GM06990 (cell line): ENCODE data around the gene HAUS7.

Source experiments
- DNase-seq: peaks from one replicate; pipeline ENCODE4 v3.0.0-alpha.2; 2011; ENCODE audit not compliant: insufficient read length; ENCODE audit errors: extremely low read depth
- H3K27me3 ChIP-seq: replicated peaks from 2 replicates; pipeline ENCODE4 v1.6.0; 2011; ENCODE audit warnings: low read length; ENCODE audit not compliant: control insufficient read depth, insufficient read depth
- H3K36me3 ChIP-seq: 2 replicates; pipeline ENCODE4 v1.5.1; 2011; ENCODE audit warnings: low read length; ENCODE audit not compliant: control insufficient read depth, insufficient read depth
- H3K4me3 ChIP-seq: replicated peaks from 2 replicates; pipeline ENCODE4 v1.5.1; 2011; ENCODE audit warnings: low read depth, mild to moderate bottlenecking, control low read depth, low read length
- CTCF ChIP-seq: IDR thresholded peaks from 2 replicates; pipeline ENCODE4 v1.5.1; 2011; ENCODE audit warnings: low read length, control low read depth, mild to moderate bottlenecking, inconsistent platforms; ENCODE audit not compliant: insufficient read depth, poor library complexity, severe bottlenecking

Gene HAUS7

GRCh38 chrX:153447581-153447960 lies 22.8 kb downstream of the HAUS7 start:
- TF ChIP-seq CTCF: no peak
- DNase-seq: no peak
- no peaks in the 10 kb centered on the region for H3K36me3 ChIP-seq
- H3K27me3 ChIP-seq: no peaks in the 10 kb centered on the region
- H3K4me3 ChIP-seq: no peak overlapping the region

- DNase-seq: no peak
- Histone ChIP-seq H3K4me3 (no peak overlapping the region), H3K36me3 (no peaks in the 10 kb centered on the region), H3K27me3 (no peaks in the 10 kb centered on the region)
- TF ChIP-seq CTCF: no peak
Observed at GRCh38 chrX:153446950-153447580, 23.3 kb downstream of the HAUS7 start.

GRCh38 chrX:153446636-153446936 lies 23.8 kb downstream of the HAUS7 start:
- no peak for DNase-seq
- Histone ChIP-seq H3K27me3 (no peaks in the 10 kb centered on the region), H3K4me3 (no peak overlapping the region), H3K36me3 (no peaks in the 10 kb centered on the region)
- TF ChIP-seq CTCF: no peak

GRCh38 chrX:153445856-153446635 lies 24.3 kb downstream of the HAUS7 start, which contains the start of gene TREX2:
Gene TREX2, minus strand, starts transcription at chrX:153446056. Its CDS starts 626 bp downstream, at chrX:153445430.
- TF ChIP-seq CTCF: no peak
- no peak for DNase-seq
- Histone ChIP-seq H3K4me3 (no peak within 1 kb of the TSS), H3K36me3 (no peaks in the 10 kb centered on the region), H3K27me3 (no peaks in the 10 kb centered on the region)

- DNase-seq: no peak
- no peaks in the 10 kb centered on the region for H3K27me3 ChIP-seq
- no peak overlapping the region for H3K4me3 ChIP-seq
- no peak for TF ChIP-seq CTCF
- no peaks in the 10 kb centered on the region for H3K36me3 ChIP-seq
Observed at GRCh38 chrX:153445106-153445855, 25.1 kb downstream of the HAUS7 start.
